GM12801 (cell line): Measurements from ENCODE around the gene CDK5RAP2.

ENCODE experiments used
- CTCF ChIP-seq: IDR thresholded peaks from one replicate; pipeline ENCODE4 v1.5.1; 2011; ENCODE audit warnings: control low read depth; ENCODE audit not compliant: insufficient read length; ENCODE audit errors: extremely low read depth

Gene CDK5RAP2

GRCh38 chr9:120619751-120620655 lies 40.0 kb upstream of the CDK5RAP2 start:
- TF ChIP-seq CTCF = no peak

GRCh38 chr9:120616966-120617935 lies 37.3 kb upstream of the CDK5RAP2 start:
- no peak for TF ChIP-seq CTCF

- TF ChIP-seq CTCF = no peak
These were observed 32.3 kb upstream of the CDK5RAP2 start for GRCh38 chr9:120612218-120612617.

DNA sequence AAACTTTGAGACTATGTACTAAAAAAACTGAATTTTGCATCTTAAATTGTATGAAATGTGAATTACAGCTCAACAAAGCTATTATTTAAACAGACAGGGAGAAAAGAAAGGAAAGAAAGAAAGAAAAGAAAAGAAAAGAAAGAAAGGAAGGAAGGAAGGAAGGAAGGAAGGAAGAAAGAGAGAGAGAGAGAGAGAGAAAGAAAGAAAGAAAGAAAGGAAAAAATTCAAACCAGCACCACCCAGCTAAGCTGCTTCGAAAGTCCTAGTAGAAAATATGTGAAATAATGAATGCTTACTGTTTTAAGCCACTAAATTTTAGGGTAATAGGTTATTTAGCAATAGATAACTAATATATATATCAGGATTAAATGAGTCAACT lies 31.7 kb upstream of the CDK5RAP2 start:
- no peak for TF ChIP-seq CTCF

- no peak for TF ChIP-seq CTCF
These were observed 31.2 kb upstream of the CDK5RAP2 start for GRCh38 chr9:120610975-120611689.

DNA sequence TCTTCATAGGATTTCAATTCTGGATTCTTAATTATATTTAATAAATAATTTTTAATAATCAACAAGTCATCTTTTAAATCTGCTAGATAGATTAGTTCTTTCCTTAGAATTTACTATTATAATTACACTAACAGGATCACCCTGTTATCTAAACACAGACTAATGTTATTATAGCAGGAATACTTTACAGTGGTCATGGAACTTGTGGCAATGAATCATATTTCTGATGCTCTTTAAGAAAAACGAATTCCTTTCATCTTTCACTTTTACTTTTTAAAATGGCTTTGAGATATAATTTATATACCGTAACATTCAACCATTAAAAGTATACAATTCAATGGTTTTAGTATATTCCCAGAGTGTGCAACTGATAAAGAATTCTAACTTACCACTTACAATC lies 29.7 kb upstream of the CDK5RAP2 start:
- TF ChIP-seq CTCF = no peak

DNA sequence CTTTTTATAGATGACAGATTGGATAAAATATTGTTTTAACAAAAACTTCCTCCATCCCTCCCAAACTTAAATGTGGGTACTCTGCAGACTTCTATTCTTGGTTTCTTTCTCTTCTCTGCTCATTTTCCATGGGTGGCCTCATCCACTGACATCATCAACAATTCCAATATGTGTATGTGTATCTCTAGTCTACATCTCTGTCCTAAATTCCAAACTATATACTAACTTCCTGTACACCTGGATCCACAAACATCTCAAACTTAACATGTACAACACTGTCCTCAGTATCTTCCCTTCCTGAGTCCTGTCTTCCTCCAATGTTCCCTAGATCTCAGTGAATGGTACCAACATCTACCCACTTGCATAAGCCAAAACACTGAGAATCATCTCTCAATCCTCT lies 28.5 kb upstream of the CDK5RAP2 start:
- no peak for TF ChIP-seq CTCF
